ENCODE measurements around the gene STK4.
A peak's percentile ranks its signal among the peaks of the same experiment; 100 is the strongest.
"Not testable (repeated sequence)": the region's sequence is repeated elsewhere in the genome, so short reads cannot be mapped to it uniquely, and the experiment has no call there.

The STK4 gene

GRCh38 chr20:45019762-45020123, 53.4 kb downstream of the STK4 start:
- DNase-seq (ENCODE audit: low read depth) = no peak
- H3K4me3 ChIP-seq (ENCODE audit: low read depth, low read length) = no peak overlapping the region
- TF ChIP-seq CTCF (IDR thresholded peaks at IDR 0.05; ENCODE audit: control insufficient read depth, extremely low read depth, insufficient read depth) = no peak

- H3K4me3 ChIP-seq (ENCODE audit: low read depth, low read length) = no peak overlapping the region
- no peak for TF ChIP-seq CTCF (IDR thresholded peaks at IDR 0.05; ENCODE audit: control insufficient read depth, extremely low read depth, insufficient read depth)
- peak; percentile 42 for DNase-seq (ENCODE audit: low read depth)
Measured at GRCh38 chr20:45020236-45020886, 54.0 kb downstream of the STK4 start.

- no peak overlapping the region for H3K4me3 ChIP-seq (ENCODE audit: low read depth, low read length)
- TF ChIP-seq CTCF (IDR thresholded peaks at IDR 0.05; ENCODE audit: control insufficient read depth, extremely low read depth, insufficient read depth) = no peak
- no peak for DNase-seq (ENCODE audit: low read depth)
Measured at GRCh38 chr20:45021631-45022030, 55.3 kb downstream of the STK4 start.

GRCh38 chr20:45023140-45023539, 56.8 kb downstream of the STK4 start:
- DNase-seq (ENCODE audit: low read depth); H3K4me3 ChIP-seq (ENCODE audit: low read depth, low read length): not testable (repeated sequence)

GRCh38 chr20:45028424-45029136, 62.3 kb downstream of the STK4 start:
- TF ChIP-seq CTCF (IDR thresholded peaks at IDR 0.05; ENCODE audit: control insufficient read depth, extremely low read depth, insufficient read depth) = no peak
- no peak for DNase-seq (ENCODE audit: low read depth)
- H3K4me3 ChIP-seq (ENCODE audit: low read depth, low read length) = no peak overlapping the region

GRCh38 chr20:45029884-45030283, 63.6 kb downstream of the STK4 start:
- no peak overlapping the region for H3K4me3 ChIP-seq (ENCODE audit: low read depth, low read length)
- no peak for TF ChIP-seq CTCF (IDR thresholded peaks at IDR 0.05; ENCODE audit: control insufficient read depth, extremely low read depth, insufficient read depth)
- DNase-seq (ENCODE audit: low read depth) = no peak

GRCh38 chr20:45032276-45032675, 66.0 kb downstream of the STK4 start:
- TF ChIP-seq CTCF (IDR thresholded peaks at IDR 0.05; ENCODE audit: control insufficient read depth, extremely low read depth, insufficient read depth) = no peak
- DNase-seq (ENCODE audit: low read depth) = no peak
- H3K4me3 ChIP-seq (ENCODE audit: low read depth, low read length) = no peak overlapping the region

Measured in LNCaP clone FGC (cell line).